HL-60 (cell line): ENCODE measurements around the gene SLC18A2.

Experiments used
- CTCF ChIP-seq: IDR thresholded peaks from one replicate; pipeline ENCODE4 v1.5.1; 2011; ENCODE audit warnings: low read length, control low read depth, inconsistent platforms; ENCODE audit not compliant: insufficient read depth
- GABPA ChIP-seq: IDR thresholded peaks from 2 replicates; pipeline ENCODE4 v1.6.1; 2012; ENCODE audit warnings: low read depth
- POLR2AphosphoS5 ChIP-seq: IDR thresholded peaks from 2 replicates; pipeline ENCODE4 v1.6.1; 2012; ENCODE audit warnings: low read depth
- REST ChIP-seq: IDR thresholded peaks from 2 replicates; pipeline ENCODE4 v1.6.1; 2012; ENCODE audit warnings: low read depth; ENCODE audit not compliant: insufficient replicate concordance
- SPI1 ChIP-seq: IDR thresholded peaks from 2 replicates; pipeline ENCODE4 v1.6.1; 2012; ENCODE audit warnings: low read depth, mild to moderate bottlenecking, borderline replicate concordance

GRCh38 chr10:117246997-117247671, 6.2 kb downstream of the SLC18A2 start:
- TF ChIP-seq CTCF (no peak), REST (no peak), GABPA (no peak), POLR2AphosphoS5 (no peak), SPI1 (no peak)
